GM12873 (cell line): ENCODE results near the gene CPT1A.

Experiments
- TF ChIP-seq, protein P1 (sequence below): IDR thresholded peaks from 2 replicates; pipeline ENCODE4 v1.5.1; 2012; ENCODE audit warnings: low read depth, mild to moderate bottlenecking, moderate library complexity, low read length, control low read depth; ENCODE audit not compliant: insufficient read depth; ENCODE audit errors: missing control alignments

CPT1A gene

DNA sequence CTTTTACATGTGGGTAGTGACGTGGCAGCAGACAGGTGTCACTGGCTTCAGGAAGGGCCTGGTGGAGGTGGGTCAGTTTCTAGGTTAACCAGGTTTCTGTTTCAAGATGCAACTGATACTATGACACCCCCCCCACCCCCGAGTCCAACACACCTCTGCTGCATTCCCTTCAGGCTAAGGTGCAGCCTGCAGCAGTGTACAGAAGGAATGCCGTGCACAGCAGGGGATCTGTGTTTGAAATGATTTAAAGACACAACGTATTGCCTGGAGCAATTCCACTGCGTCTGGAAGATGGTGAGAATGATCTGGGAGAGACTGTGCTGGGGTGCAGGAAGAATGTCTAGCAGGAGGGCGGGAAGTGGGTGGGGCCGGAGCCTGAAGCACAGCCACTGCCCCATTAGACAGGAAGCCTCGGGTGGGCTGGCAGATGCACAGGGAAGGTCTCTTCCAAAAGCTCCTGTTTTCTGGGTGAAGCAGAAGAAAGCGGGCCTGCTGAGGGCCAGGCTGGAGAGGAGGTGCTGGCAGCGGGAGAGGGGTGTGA, 78.5 kb downstream of the CPT1A start:
- TF ChIP-seq, protein P1, sequence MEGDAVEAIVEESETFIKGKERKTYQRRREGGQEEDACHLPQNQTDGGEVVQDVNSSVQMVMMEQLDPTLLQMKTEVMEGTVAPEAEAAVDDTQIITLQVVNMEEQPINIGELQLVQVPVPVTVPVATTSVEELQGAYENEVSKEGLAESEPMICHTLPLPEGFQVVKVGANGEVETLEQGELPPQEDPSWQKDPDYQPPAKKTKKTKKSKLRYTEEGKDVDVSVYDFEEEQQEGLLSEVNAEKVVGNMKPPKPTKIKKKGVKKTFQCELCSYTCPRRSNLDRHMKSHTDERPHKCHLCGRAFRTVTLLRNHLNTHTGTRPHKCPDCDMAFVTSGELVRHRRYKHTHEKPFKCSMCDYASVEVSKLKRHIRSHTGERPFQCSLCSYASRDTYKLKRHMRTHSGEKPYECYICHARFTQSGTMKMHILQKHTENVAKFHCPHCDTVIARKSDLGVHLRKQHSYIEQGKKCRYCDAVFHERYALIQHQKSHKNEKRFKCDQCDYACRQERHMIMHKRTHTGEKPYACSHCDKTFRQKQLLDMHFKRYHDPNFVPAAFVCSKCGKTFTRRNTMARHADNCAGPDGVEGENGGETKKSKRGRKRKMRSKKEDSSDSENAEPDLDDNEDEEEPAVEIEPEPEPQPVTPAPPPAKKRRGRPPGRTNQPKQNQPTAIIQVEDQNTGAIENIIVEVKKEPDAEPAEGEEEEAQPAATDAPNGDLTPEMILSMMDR, result no peak

DNA sequence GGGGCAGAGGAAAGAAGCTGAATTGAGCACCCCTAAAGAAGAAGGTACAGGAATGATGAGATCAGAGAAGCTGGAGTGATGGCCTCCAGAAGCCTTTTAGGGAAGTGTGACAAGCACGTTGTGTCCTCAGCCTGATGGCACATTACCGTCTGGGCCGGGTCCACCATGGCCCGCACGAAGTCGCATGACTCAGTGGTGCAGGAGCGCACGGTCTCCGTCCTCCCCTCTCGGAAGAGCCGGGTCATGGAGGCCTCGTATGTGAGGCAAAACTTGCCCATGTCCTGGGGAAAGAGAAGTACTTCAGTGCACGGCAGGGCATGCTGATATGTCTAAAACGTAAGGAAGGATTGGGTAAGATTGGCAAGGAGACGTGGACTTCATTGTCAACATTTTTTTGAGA, 79.2 kb downstream of the CPT1A start:
- TF ChIP-seq, protein P1, result no peak

DNA sequence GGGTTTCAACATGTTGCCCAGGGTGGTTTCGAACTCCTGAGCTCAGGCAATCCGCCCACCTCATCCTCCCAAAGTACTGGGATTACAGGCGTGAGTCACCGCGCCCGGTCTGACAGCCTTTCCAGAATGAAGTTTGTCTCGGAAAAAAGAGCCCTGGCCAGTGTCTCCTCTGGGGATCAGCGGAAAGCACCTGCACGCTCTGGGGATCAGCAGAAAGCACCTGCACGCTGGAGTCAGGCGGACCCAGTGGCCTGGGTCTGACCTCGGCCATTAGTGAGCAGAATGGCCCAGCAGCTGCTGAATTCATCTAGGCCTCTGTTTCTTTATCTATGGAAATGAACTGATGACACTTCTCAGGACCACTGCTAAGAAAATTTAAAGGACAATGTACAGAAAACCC, 79.9 kb downstream of the CPT1A start:
- TF ChIP-seq, protein P1, result no peak

DNA sequence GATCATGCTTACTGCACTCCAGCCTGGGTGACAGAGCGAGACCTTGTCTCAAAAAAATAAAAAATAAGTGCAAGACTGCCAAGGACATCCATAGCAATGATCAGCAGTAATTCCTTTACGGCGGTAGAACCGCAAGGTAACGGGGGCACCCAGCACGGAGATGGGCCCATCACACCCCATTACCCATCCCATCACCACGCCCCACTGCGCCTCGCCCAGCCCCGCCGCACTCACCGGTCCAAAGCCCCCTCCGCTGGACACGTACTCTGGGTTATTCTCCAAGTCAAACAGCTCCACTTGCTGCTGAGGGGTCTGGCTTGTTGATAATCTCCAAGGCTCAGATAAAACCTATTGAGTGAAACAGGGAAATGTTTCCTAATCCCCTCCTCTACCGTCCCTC, 81.7 kb downstream of the CPT1A start:
- TF ChIP-seq, protein P1, result no peak

DNA sequence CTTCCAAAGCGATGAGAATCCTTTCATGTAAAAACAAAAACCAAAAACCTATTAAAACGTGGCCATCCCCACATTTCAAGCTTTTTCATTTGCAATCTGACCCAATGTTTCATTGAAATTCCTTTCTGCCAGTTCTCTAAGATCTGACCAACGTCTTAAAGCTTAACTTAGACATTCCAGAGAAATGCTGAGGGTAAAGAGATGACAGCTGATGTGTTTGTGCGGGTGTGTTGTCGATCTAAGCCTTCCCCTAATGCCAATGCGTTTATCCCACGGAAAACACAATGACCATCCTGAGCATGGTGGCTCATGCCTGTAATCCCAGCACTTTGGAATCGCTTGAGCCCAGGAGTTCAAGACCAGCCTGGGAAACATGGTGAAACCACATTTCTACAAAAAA, 84.0 kb downstream of the CPT1A start:
- TF ChIP-seq, protein P1, result no peak

DNA sequence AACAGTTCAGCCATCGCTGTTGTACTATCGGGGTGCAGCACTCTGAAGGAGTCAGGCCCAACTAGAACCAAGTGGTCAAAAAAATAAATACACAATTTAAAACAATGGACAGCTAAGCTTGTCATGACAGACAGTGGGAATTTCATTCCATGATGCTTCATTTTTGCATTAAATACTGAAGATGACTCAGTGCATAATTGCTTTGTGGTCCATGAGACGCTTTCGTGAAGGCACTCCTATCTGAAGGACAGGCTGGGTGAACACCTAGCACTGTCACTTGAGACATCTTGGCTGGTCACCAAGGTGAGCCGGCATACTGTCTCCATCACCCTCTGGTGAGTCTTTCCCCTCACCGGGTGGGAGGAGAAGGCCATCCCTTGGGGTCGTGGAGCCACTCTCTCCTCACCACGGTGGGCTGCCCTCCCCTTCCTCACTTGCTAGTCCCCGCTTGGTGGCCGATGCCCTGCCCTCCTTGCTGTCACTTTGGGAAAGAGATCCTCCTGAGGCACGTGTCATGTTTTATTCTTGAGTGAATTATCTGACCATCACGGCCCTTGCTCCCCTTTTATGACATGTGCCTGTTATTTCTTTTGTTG, 85.4 kb downstream of the CPT1A start:
- TF ChIP-seq, protein P1, result no peak

DNA sequence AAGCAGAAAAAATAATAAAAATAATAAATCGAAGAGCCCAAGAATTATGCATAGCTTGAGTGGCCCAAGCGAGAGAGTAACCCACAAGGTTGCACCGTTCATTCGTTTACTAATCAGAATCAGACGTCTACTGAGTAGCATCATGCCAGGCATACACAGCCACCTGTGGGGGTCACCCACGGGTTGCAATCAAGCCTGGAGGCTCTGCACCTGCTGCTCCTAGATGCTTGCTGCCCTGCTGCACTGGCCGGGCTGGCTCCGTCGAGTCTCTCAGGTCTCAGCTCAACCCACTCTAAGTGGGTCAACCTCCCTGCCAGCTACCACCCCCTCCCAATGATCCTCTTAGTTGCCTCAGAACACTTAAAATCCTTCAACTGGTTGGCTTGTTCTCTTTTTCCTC, 88.4 kb downstream of the CPT1A start:
- TF ChIP-seq, protein P1, result no peak
